ENCODE data around the gene CDK12. TPM values are rescaled to one million over a fixed set of nuclear protein-coding genes. Genes with fewer than 3 reads are reported as not detected.

CDK12 gene
- polyA plus RNA-seq, 12 donors, result 23.5 to 59.0 (median 32.6) TPM; not detected in 1

GRCh38 chr17:39579318-39580081, 118.2 kb downstream of the CDK12 start:
- no peak for DNase-seq

- DNase-seq, result no peak
These were observed 118.8 kb downstream of the CDK12 start for GRCh38 chr17:39580082-39580468.

- DNase-seq, result no peak
These were observed 119.9 kb downstream of the CDK12 start for GRCh38 chr17:39581071-39581758.

GRCh38 chr17:39581759-39582085, 120.4 kb downstream of the CDK12 start:
- no peak for DNase-seq

DNA sequence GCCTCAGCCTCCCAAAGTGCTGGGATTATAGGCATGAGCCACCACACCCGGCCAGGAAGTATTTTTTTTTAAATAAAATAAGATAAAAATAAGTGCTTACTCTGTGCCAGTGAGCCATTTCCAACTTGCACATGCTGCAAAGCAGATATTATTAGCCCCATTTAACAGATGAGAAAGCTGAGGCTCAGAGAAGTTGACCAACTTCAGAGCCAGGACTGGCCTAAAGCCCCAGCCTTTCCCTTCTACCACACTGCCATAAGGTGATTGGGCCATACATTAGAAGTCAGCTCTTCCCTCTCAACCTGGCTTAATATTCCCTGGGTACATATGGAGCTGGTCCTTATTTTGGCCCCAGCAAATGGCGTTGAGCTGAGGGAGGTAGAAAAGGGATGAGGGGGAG, 121.4 kb downstream of the CDK12 start:
- DNase-seq, result no peak

Other genes starting within 250 kb of the CDK12 start
- gene STAC2, start 235.5 kb upstream of the CDK12 start, polyA plus RNA-seq (ENCODE audit: insufficient read length in 12 of 12), result under 1 TPM in 10 of 12 donors, not detected in 2; 0.14 to 0.59 (median 0.23) TPM
- gene FBXL20, start 59.9 kb upstream of the CDK12 start, polyA plus RNA-seq (ENCODE audit: insufficient read length in 12 of 12), result 10 to 100 TPM in 1 of 12 donors, 1 to 10 TPM in 10, not detected in 1; 6.5 to 11.7 (median 7.9) TPM
- gene MED1, start 10.2 kb upstream of the CDK12 start, polyA plus RNA-seq (ENCODE audit: insufficient read length in 12 of 12), result 10 to 100 TPM in 11 of 12 donors, not detected in 1; 26.7 to 50.1 (median 33.2) TPM
- under 1 TPM in 10 of 12 donors, not detected in 2; 0.03 to 0.60 (median 0.07) TPM for gene NEUROD2, start 146.4 kb downstream of the CDK12 start, polyA plus RNA-seq (ENCODE audit: insufficient read length in 12 of 12)
- 10 to 100 TPM in 1 of 12 donors, 1 to 10 TPM in 3, under 1 TPM in 7, not detected in 1; 0.32 to 15.9 (median 0.93) TPM for gene PPP1R1B, start 165.5 kb downstream of the CDK12 start, polyA plus RNA-seq (ENCODE audit: insufficient read length in 12 of 12)
- 10 to 100 TPM in 11 of 12 donors, not detected in 1; 27.6 to 38.4 (median 33.3) TPM for gene STARD3, start 175.7 kb downstream of the CDK12 start, polyA plus RNA-seq (ENCODE audit: insufficient read length in 12 of 12)
- 100 to 1,000 TPM in 10 of 12 donors, 10 to 100 TPM in 1, not detected in 1; 67.9 to 455 (median 247) TPM for gene TCAP, start 203.9 kb downstream of the CDK12 start, polyA plus RNA-seq (ENCODE audit: insufficient read length in 12 of 12)
- 1 to 10 TPM in 10 of 12 donors, not detected in 2; 1.2 to 7.5 (median 3.6) TPM for gene PNMT, start 207.0 kb downstream of the CDK12 start, polyA plus RNA-seq (ENCODE audit: insufficient read length in 12 of 12)
- 10 to 100 TPM in 11 of 12 donors, not detected in 1; 13.7 to 25.3 (median 18.6) TPM for gene PGAP3, start 226.6 kb downstream of the CDK12 start, polyA plus RNA-seq (ENCODE audit: insufficient read length in 12 of 12)
- 100 to 1,000 TPM in 11 of 12 donors, not detected in 1; 104 to 148 (median 128) TPM for gene ERBB2, start 238.6 kb downstream of the CDK12 start, polyA plus RNA-seq (ENCODE audit: insufficient read length in 12 of 12)

Data from muscle of arm (tissue), 12 donors.